Measurements from ENCODE around the gene QRICH1.
A peak's percentile ranks its signal among the peaks of the same experiment; 100 is the strongest.

Gene QRICH1

GRCh38 chr3:49024449-49024848 is 69.4 kb downstream of the QRICH1 start:
- TF ChIP-seq CTCF (IDR thresholded peaks at IDR 0.05; ENCODE audit: control insufficient read depth, extremely low read depth, insufficient read depth), result no peak
- no peak for DNase-seq (ENCODE audit: low read depth)
- no peak overlapping the region for H3K4me3 ChIP-seq (ENCODE audit: low read depth, low read length)

- no peak for TF ChIP-seq CTCF (IDR thresholded peaks at IDR 0.05; ENCODE audit: control insufficient read depth, extremely low read depth, insufficient read depth)
- no peak for DNase-seq (ENCODE audit: low read depth)
- H3K4me3 ChIP-seq (ENCODE audit: low read depth, low read length), result no peak overlapping the region
These were observed 70.1 kb downstream of the QRICH1 start for GRCh38 chr3:49023775-49024174.

DNA sequence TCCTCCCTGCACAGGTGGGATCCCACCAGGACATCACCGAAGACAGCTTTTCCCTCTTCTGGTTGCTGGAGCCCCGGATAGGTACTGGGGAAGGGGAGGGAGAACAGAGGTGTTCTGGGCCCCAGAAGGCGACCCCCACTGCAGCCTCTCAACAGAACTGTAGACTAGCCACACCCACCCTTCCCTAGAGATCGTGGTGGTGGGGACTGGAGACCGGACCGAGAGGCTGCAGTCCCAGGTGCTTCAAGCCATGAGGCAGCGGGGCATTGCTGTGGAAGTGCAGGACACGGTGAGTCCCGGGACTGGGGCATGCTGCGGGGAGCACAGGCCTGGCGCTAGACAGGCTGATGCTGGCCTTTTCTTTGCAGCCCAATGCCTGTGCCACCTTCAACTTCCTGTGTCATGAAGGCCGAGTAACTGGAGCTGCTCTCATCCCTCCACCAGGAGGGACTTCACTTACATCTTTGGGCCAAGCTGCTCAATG is 71.1 kb downstream of the QRICH1 start:
- H3K4me3 ChIP-seq (ENCODE audit: low read depth, low read length), result peak overlapping the region; percentile 92
- no peak for DNase-seq (ENCODE audit: low read depth)
- no peak for TF ChIP-seq CTCF (IDR thresholded peaks at IDR 0.05; ENCODE audit: control insufficient read depth, extremely low read depth, insufficient read depth)

- peak; percentile 99 for TF ChIP-seq CTCF (IDR thresholded peaks at IDR 0.05; ENCODE audit: control insufficient read depth, extremely low read depth, insufficient read depth)
- peak within 1 kb of the TSS; percentile 92 for H3K4me3 ChIP-seq (ENCODE audit: low read depth, low read length)
- DNase-seq (ENCODE audit: low read depth), result peak; percentile 85
These were observed 71.8 kb downstream of the QRICH1 start, which contains the start of gene NDUFAF3 for GRCh38 chr3:49021813-49022687. Gene NDUFAF3, plus strand, starts transcription at chr3:49022121. Its CDS starts 24 bp downstream, at chr3:49022145.

- no peak for TF ChIP-seq CTCF (IDR thresholded peaks at IDR 0.05; ENCODE audit: control insufficient read depth, extremely low read depth, insufficient read depth)
- H3K4me3 ChIP-seq (ENCODE audit: low read depth, low read length), result peak overlapping the region; percentile 92
- peak; percentile 92 for DNase-seq (ENCODE audit: low read depth)
These were observed 72.6 kb downstream of the QRICH1 start for GRCh38 chr3:49021213-49021812.

GRCh38 chr3:49020330-49021212 is 73.3 kb downstream of the QRICH1 start:
- peak overlapping the region; percentile 92 for H3K4me3 ChIP-seq (ENCODE audit: low read depth, low read length)
- TF ChIP-seq CTCF (IDR thresholded peaks at IDR 0.05; ENCODE audit: control insufficient read depth, extremely low read depth, insufficient read depth), result no peak
- DNase-seq (ENCODE audit: low read depth), result no peak

All from LNCaP clone FGC (cell line).